Esophagus squamous epithelium (tissue), 4 donors: ENCODE data around the gene SIK3.

Source experiments
- POLR2A ChIP-seq, 4 donors: fragments of 450-650 bp; IDR thresholded peaks; one replicate each; pipeline ENCODE4 v1.6.1; 2017; ENCODE audit warnings: antibody characterized with exemption in 4 of 4, mild to moderate bottlenecking in 4 of 4, moderate library complexity in 3 of 4
- TF ChIP-seq, protein P1 (sequence below), 6 experiments: fragments of 450-650 bp in 4 of 6; fragments of 200-600 bp in 2 of 6; sonication (generic) in 2 of 6; IDR thresholded peaks; one replicate each; pipeline ENCODE4 v1.5.1; 2016 to 2019; ENCODE audit warnings: antibody characterized with exemption in 6 of 6, mild to moderate bottlenecking in 4 of 6, moderate library complexity in 4 of 6

DNA sequence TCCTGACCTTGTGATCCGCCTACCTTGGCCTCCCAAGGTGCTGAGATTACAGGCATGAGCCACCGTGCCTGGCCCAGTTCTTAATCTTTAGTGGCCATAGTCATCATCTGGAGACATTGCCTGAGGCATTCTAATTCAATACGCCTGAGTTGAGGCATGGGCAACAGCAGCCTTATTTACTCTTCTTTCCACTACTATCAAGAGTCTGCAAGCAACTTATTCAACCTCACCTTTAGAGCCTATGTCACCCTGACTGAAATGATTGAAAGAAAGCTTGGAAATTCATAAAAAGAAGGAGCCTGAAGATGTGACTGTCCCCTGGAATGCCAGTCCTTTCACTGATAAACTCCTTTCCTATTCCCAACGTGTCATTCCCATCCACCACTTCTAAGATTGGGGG is 30.1 kb upstream of the SIK3 start:
- TF ChIP-seq, protein P1, sequence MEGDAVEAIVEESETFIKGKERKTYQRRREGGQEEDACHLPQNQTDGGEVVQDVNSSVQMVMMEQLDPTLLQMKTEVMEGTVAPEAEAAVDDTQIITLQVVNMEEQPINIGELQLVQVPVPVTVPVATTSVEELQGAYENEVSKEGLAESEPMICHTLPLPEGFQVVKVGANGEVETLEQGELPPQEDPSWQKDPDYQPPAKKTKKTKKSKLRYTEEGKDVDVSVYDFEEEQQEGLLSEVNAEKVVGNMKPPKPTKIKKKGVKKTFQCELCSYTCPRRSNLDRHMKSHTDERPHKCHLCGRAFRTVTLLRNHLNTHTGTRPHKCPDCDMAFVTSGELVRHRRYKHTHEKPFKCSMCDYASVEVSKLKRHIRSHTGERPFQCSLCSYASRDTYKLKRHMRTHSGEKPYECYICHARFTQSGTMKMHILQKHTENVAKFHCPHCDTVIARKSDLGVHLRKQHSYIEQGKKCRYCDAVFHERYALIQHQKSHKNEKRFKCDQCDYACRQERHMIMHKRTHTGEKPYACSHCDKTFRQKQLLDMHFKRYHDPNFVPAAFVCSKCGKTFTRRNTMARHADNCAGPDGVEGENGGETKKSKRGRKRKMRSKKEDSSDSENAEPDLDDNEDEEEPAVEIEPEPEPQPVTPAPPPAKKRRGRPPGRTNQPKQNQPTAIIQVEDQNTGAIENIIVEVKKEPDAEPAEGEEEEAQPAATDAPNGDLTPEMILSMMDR (IDR thresholded peaks at IDR 0.05): no peak
- TF ChIP-seq POLR2A (IDR thresholded peaks at IDR 0.05): no peak
